Measurements from ENCODE around the gene FCN1.

GRCh38 chr9:134867917-134868750 lies 49.6 kb downstream of the FCN1 start:
- TF ChIP-seq NFIC (IDR thresholded peaks at IDR 0.05) (no peak), AFF1 (IDR thresholded peaks at IDR 0.05; ENCODE audit: low read depth in 1 of 2, partially characterized antibody in 2 of 2) (no peak), JUND (IDR thresholded peaks at IDR 0.05; ENCODE audit: borderline replicate concordance, low read depth, low read length) (no peak), JUND (tag; IDR thresholded peaks at IDR 0.05; ENCODE audit: borderline replicate concordance, low read depth, low read length) (no peak), NCOA6 (IDR thresholded peaks at IDR 0.05) (no peak), HNRNPUL1 (IDR thresholded peaks at IDR 0.05; ENCODE audit: low read length) (no peak), CTCF (IDR thresholded peaks at IDR 0.05 in 2 of 3, conservative IDR thresholded peaks at IDR 0.05 in 1 of 3; ENCODE audit: insufficient read depth in 2 of 3, low read depth in 1 of 3, low read length in 3 of 3) (no peak), SRSF7 (optimal IDR thresholded peaks at IDR 0.05; ENCODE audit: low read depth, low read length) (no peak), EGR1 (conservative IDR thresholded peaks at IDR 0.05) (no peak), ZNF407 (IDR thresholded peaks at IDR 0.05; ENCODE audit: low read depth) (no peak), SREBF1 (IDR thresholded peaks at IDR 0.05; ENCODE audit: borderline replicate concordance, low read depth, low read length) (no peak), POLR2AphosphoS5 (IDR thresholded peaks at IDR 0.05; ENCODE audit: control insufficient read depth, insufficient read depth, low read depth, low read length) (no peak), MAX (CRISPR knock-in tag; IDR thresholded peaks at IDR 0.05) (no peak), ZZZ3 (IDR thresholded peaks at IDR 0.05) (no peak)
